HepG2 (cell line): Measurements from ENCODE around the gene ACSS1. TPM values are rescaled to one million over a fixed set of nuclear protein-coding genes. Genes with fewer than 3 reads are reported as not detected.

Experiments
- CSRNP2 ChIP-seq: sonication (generic); formaldehyde crosslinking; conservative IDR thresholded peaks from 2 replicates; pipeline ENCODE4 v1.8.0; 2022; ENCODE audit warnings: low read depth, missing genetic modification reagents
- FOXP1 ChIP-seq, 2 experiments: fragments of 450-650 bp in 1 of 2; IDR thresholded peaks; 2 replicates each; pipeline ENCODE4 v1.6.1; 2017 to 2018; ENCODE audit warnings: antibody characterized with exemption in 1 of 2
- GABPA ChIP-seq, 2 experiments: IDR thresholded peaks; 2 replicates each; pipeline ENCODE4 v1.6.1; 2011 to 2016; ENCODE audit warnings: low read depth in 2 of 2, low read length in 1 of 2, missing biosample characterization in 1 of 2, missing genetic modification characterization in 1 of 2
- KLF9 ChIP-seq: IDR thresholded peaks from 2 replicates; pipeline ENCODE4 v1.6.1; 2016; ENCODE audit warnings: low read depth
- MTERF4 ChIP-seq: sonication (generic); formaldehyde crosslinking; IDR thresholded peaks from 2 replicates; pipeline ENCODE4 v1.8.0; 2023; ENCODE audit warnings: mild to moderate bottlenecking, missing genetic modification reagents
- SMC3 ChIP-seq: IDR thresholded peaks from 2 replicates; pipeline ENCODE4 v1.6.1; 2011; ENCODE audit warnings: low read length, improper control_type of control experiment
- SNAPC2 ChIP-seq: sonication (generic); formaldehyde crosslinking; IDR thresholded peaks from 2 replicates; pipeline ENCODE4 v1.8.1; 2022; ENCODE audit warnings: mild to moderate bottlenecking, missing genetic modification reagents
- ZBTB39 ChIP-seq: sonication (generic); formaldehyde crosslinking; IDR thresholded peaks from 2 replicates; pipeline ENCODE4 v1.5.0; 2020; ENCODE audit warnings: missing genetic modification reagents
- ZBTB4 ChIP-seq: sonication (generic); formaldehyde crosslinking; IDR thresholded peaks from 2 replicates; pipeline ENCODE4 v1.4.0; 2020; ENCODE audit warnings: missing genetic modification reagents, mild to moderate bottlenecking, borderline replicate concordance
- ZNF543 ChIP-seq: sonication (generic); formaldehyde crosslinking; IDR thresholded peaks from 2 replicates; pipeline ENCODE4 v1.4.0; 2020; ENCODE audit warnings: mild to moderate bottlenecking, missing genetic modification reagents
- ZNF609 ChIP-seq: sonication (generic); formaldehyde crosslinking; IDR thresholded peaks from 2 replicates; pipeline ENCODE4 v1.4.0; 2020; ENCODE audit warnings: mild to moderate bottlenecking, missing genetic modification reagents, borderline replicate concordance
- ZNF775 ChIP-seq: sonication (generic); formaldehyde crosslinking; IDR thresholded peaks from 2 replicates; pipeline ENCODE4 v1.4.0; 2020; ENCODE audit warnings: missing genetic modification reagents, mild to moderate bottlenecking, moderate library complexity, borderline replicate concordance
- polyA plus RNA-seq, 8 experiments: library from polyadenylated mRNA; depleted of rRNA in 3 of 8; stranded (reverse) in 7 of 8; unstranded in 1 of 8; fragments of >200 nt; fragmentation: Illumina TruSeq in 4 of 8; extraction: Trizol in 4 of 8; gene quantifications; 2 replicates each; pipeline versions ENCODE4 v1.2.1 to v1.2.3, GENCODE V29; 2011 to 2016; ENCODE audit warnings: low read depth in 4 of 8, missing spikeins in 1 of 8, mixed read lengths in 1 of 8; ENCODE audit not compliant: insufficient read depth in 1 of 8
- total RNA-seq, 5 experiments: library from RNA; depleted of rRNA; stranded (reverse); fragments of >200 nt; fragmentation: Illumina TruSeq; extraction: Trizol; gene quantifications; 2 replicates each; pipeline ENCODE4 v1.2.3, GENCODE V29; 2016; ENCODE audit warnings: low read depth in 1 of 5

Gene ACSS1
- total and polyA plus RNA-seq, 2 of the 13 experiments (the other 11 are each of a cell fraction or from before 2014, with no cell fraction given): 15.2 to 41.6 TPM

GRCh38 chr20:24992487-24993205 lies 65.3 kb downstream of the ACSS1 start, which contains the start of gene APMAP (continued):
- TF ChIP-seq KLF9 (CRISPR knock-in tag) (peak; percentile 78; the same call in 1 of the 2 replicates), FOXP1 (IDR thresholded peaks at IDR 0.05) (no peak), FOXP1 (CRISPR knock-in tag; IDR thresholded peaks at IDR 0.05) (peak; percentile 53; the same call in 1 of the 2 replicates), ZBTB4 (peak; percentile 87; the same call in 1 of the 2 replicates), ZNF775 (peak; percentile 70; the same call in 1 of the 2 replicates), SNAPC2 (peak; percentile 87), ZNF543 (CRISPR knock-in tag) (peak; percentile 97), ZNF609 (no peak; the same call in none of the 2 replicates), MTERF4 (peak; percentile 87; the same call in 1 of the 2 replicates), ZBTB39 (CRISPR knock-in tag) (peak; percentile 94), SMC3 (no peak), GABPA (IDR thresholded peaks at IDR 0.05; ENCODE audit: low read depth, low read length) (peak; percentile 96), GABPA (CRISPR knock-in tag; IDR thresholded peaks at IDR 0.05; ENCODE audit: low read depth) (peak; percentile 96), CSRNP2 (CRISPR knock-in tag) (no peak)
